ENCODE data around the gene DCP1B. TPM values are rescaled to one million over a fixed set of nuclear protein-coding genes. Genes with fewer than 3 reads are reported as not detected.

DCP1B gene
- 5.4 and 6.3 TPM in 2 replicates for total RNA-seq (2014; rRNA removed; shearing (Covaris generic))

GRCh38 chr12:2004113-2004929 is at the start of gene DCP1B:
Gene DCP1B (minus strand): TSS chr12:2004457. CDS start chr12:2004431, 26 bp downstream.

GRCh38 chr12:2052826-2053678 is 48.8 kb upstream of the DCP1B start, which contains the start of gene CACNA1C:
Gene CACNA1C (plus strand): TSS chr12:2052987. CDS start chr12:2053563, 576 bp downstream.

GRCh38 chr12:1918081-1918883 is 86.0 kb downstream of the DCP1B start, which contains the start of gene CACNA2D4:
Gene CACNA2D4 (minus strand): TSS chr12:1918652. CDS start chr12:1918473, 179 bp downstream.

Other genes with a start within 250 kb of the DCP1B start
- gene LRTM2, start 183.9 kb downstream of the DCP1B start, total RNA-seq (2014; rRNA removed; shearing (Covaris generic)) = not detected in 2 replicates
- gene CACNA2D4, start 85.8 kb downstream of the DCP1B start, total RNA-seq (2014; rRNA removed; shearing (Covaris generic)) = 0.19 and 0.29 TPM in 2 replicates
- gene CACNA1C, start 48.5 kb upstream of the DCP1B start, total RNA-seq (2014; rRNA removed; shearing (Covaris generic)) = 0.08 and 0.50 TPM in 2 replicates